ENCODE measurements around the gene TMEM165.
"Not testable (repeated sequence)": the region's sequence is repeated elsewhere in the genome, so short reads cannot be mapped to it uniquely, and the experiment has no call there.

The TMEM165 gene

DNA sequence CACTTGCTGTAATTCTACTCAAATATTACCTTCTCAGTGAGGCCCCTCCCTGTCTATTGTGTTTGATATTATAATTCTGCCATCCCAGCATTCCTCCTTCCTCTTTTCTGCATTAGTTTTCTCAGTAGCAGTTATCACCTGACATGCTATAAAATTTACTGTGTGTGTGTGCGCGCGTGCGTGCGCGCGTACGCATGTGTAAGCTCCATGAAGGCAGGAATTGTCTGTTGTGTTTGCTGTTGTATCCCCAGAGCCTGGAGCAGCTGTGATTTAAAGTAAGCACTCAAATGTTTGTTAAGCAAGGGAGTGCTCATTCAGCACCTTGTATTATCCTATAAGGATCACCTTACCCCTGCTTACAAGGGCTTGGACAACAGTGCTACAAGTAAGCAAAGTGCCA lies 41.1 kb upstream of the TMEM165 start:
- H3K9me3 ChIP-seq (ENCODE audit: control insufficient read depth, low read length) = no peaks in the 10 kb centered on the region
- H3K27me3 ChIP-seq (ENCODE audit: control insufficient read depth, insufficient read depth, low read length, poor library complexity, severe bottlenecking) = no peaks in the 10 kb centered on the region
- 85 to 90% methylated on average over 8 of the region's 8 CpGs for WGBS, 2 experiments
- H3K27ac ChIP-seq (ENCODE audit: insufficient read depth, low read depth, low read length, poor library complexity, severe bottlenecking) = no peak overlapping the region
- no peaks in the 10 kb centered on the region for H3K4me1 ChIP-seq (ENCODE audit: control insufficient read depth, insufficient read depth, low read length)
- H3K36me3 ChIP-seq (ENCODE audit: control insufficient read depth, insufficient read depth, low read length) = no peaks in the 10 kb centered on the region
- no peak overlapping the region for H3K4me3 ChIP-seq (ENCODE audit: insufficient read depth, low read depth, low read length)

DNA sequence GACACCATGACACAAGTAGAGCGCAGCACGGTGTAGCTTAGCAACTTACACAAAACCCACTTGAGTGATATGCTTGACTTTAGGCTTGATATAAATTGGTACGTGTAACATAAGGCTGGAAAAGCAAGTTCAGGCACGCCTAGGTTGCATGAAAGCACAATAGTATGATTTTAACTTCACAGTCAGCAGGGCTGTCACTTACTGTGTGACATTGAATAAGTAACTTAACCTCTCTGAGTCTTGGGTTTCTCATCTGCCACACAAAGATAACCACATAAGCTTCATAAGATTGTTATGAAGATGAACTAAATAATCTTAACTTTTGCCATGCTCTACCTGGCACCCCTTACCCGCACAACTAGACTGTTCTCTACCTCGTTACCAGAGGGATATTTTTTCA lies 40.2 kb upstream of the TMEM165 start:
- Histone ChIP-seq H3K27ac (ENCODE audit: insufficient read depth, low read depth, low read length, poor library complexity, severe bottlenecking) (no peak overlapping the region), H3K4me3 (ENCODE audit: insufficient read depth, low read depth, low read length) (no peak overlapping the region), H3K27me3 (ENCODE audit: control insufficient read depth, insufficient read depth, low read length, poor library complexity, severe bottlenecking) (no peaks in the 10 kb centered on the region), H3K4me1 (ENCODE audit: control insufficient read depth, insufficient read depth, low read length) (no peaks in the 10 kb centered on the region), H3K9me3 (ENCODE audit: control insufficient read depth, low read length) (no peaks in the 10 kb centered on the region), H3K36me3 (ENCODE audit: control insufficient read depth, insufficient read depth, low read length) (no peaks in the 10 kb centered on the region)
- 65 to 76% methylated on average over 4 to 5 of the region's 6 CpGs for WGBS, 2 experiments

- WGBS, 2 experiments = 96% methylated on average over 5 of the region's 5 CpGs
Measured at GRCh38 chr4:55356991-55357461, 38.7 kb upstream of the TMEM165 start.

GRCh38 chr4:55358246-55358645 lies 37.5 kb upstream of the TMEM165 start:
- no peak overlapping the region for H3K27ac ChIP-seq (ENCODE audit: insufficient read depth, low read depth, low read length, poor library complexity, severe bottlenecking)

More at GRCh38 chr4:55356991-55357461, 38.7 kb upstream of the TMEM165 start:
- H3K27ac ChIP-seq (ENCODE audit: insufficient read depth, low read depth, low read length, poor library complexity, severe bottlenecking) = no peak overlapping the region
- H3K4me3 ChIP-seq (ENCODE audit: insufficient read depth, low read depth, low read length) = no peak overlapping the region
- H3K9me3 ChIP-seq (ENCODE audit: control insufficient read depth, low read length) = no peaks in the 10 kb centered on the region
- H3K27me3 ChIP-seq (ENCODE audit: control insufficient read depth, insufficient read depth, low read length, poor library complexity, severe bottlenecking) = no peaks in the 10 kb centered on the region
- no peaks in the 10 kb centered on the region for H3K36me3 ChIP-seq (ENCODE audit: control insufficient read depth, insufficient read depth, low read length)
- no peaks in the 10 kb centered on the region for H3K4me1 ChIP-seq (ENCODE audit: control insufficient read depth, insufficient read depth, low read length)

GRCh38 chr4:55358668-55359067 lies 37.1 kb upstream of the TMEM165 start:
- H3K27ac ChIP-seq (ENCODE audit: insufficient read depth, low read depth, low read length, poor library complexity, severe bottlenecking) = no peak overlapping the region
- H3K27me3 ChIP-seq (ENCODE audit: control insufficient read depth, insufficient read depth, low read length, poor library complexity, severe bottlenecking) = no peaks in the 10 kb centered on the region
- no peaks in the 10 kb centered on the region for H3K9me3 ChIP-seq (ENCODE audit: control insufficient read depth, low read length)
- H3K4me1 ChIP-seq (ENCODE audit: control insufficient read depth, insufficient read depth, low read length) = no peaks in the 10 kb centered on the region
- H3K4me3 ChIP-seq (ENCODE audit: insufficient read depth, low read depth, low read length) = no peak overlapping the region
- H3K36me3 ChIP-seq (ENCODE audit: control insufficient read depth, insufficient read depth, low read length) = no peaks in the 10 kb centered on the region
- 93 to 98% methylated on average over 2 of the region's 2 CpGs for WGBS, 2 experiments

More at GRCh38 chr4:55358246-55358645, 37.5 kb upstream of the TMEM165 start:
- no peaks in the 10 kb centered on the region for H3K36me3 ChIP-seq (ENCODE audit: control insufficient read depth, insufficient read depth, low read length)
- 90 to 97% methylated on average over 2 of the region's 2 CpGs for WGBS, 2 experiments
- no peaks in the 10 kb centered on the region for H3K4me1 ChIP-seq (ENCODE audit: control insufficient read depth, insufficient read depth, low read length)
- H3K4me3 ChIP-seq (ENCODE audit: insufficient read depth, low read depth, low read length) = no peak overlapping the region
- H3K27me3 ChIP-seq (ENCODE audit: control insufficient read depth, insufficient read depth, low read length, poor library complexity, severe bottlenecking) = no peaks in the 10 kb centered on the region
- no peaks in the 10 kb centered on the region for H3K9me3 ChIP-seq (ENCODE audit: control insufficient read depth, low read length)

GRCh38 chr4:55359397-55359916 lies 36.3 kb upstream of the TMEM165 start:
- H3K4me1 ChIP-seq (ENCODE audit: control insufficient read depth, insufficient read depth, low read length) = no peaks in the 10 kb centered on the region
- H3K4me3 ChIP-seq (ENCODE audit: insufficient read depth, low read depth, low read length) = no peak overlapping the region
- no peaks in the 10 kb centered on the region for H3K27me3 ChIP-seq (ENCODE audit: control insufficient read depth, insufficient read depth, low read length, poor library complexity, severe bottlenecking)
- no peak overlapping the region for H3K27ac ChIP-seq (ENCODE audit: insufficient read depth, low read depth, low read length, poor library complexity, severe bottlenecking)
- 94% methylated on average over 8 of the region's 8 CpGs for whole genome bisulfite sequencing, 2 experiments
- H3K9me3 ChIP-seq (ENCODE audit: control insufficient read depth, low read length) = no peaks in the 10 kb centered on the region
- no peaks in the 10 kb centered on the region for H3K36me3 ChIP-seq (ENCODE audit: control insufficient read depth, insufficient read depth, low read length)

DNA sequence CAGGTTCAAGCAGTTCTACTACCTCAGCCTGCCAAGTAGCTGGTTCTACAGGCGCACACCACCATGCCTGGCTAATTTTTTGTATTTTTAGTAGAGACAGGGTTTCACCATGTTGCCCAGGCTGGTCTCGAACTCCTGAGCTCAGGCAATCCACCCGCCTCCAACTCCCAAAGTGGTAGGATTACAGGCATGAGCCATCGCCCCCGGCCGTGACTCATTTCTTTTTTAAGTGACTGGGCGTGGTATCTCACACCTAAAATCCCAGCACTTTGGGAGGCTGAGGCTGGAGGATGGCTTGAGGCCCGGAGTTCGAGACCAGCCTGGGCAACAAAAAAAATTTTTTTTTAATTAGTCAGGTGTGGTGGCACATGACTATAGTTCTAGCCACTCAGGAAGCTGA lies 32.8 kb upstream of the TMEM165 start:
- peaks cover 11% of the 10 kb centered on the region for H3K4me1 ChIP-seq (ENCODE audit: control insufficient read depth, insufficient read depth, low read length)
- H3K4me3 ChIP-seq (ENCODE audit: insufficient read depth, low read depth, low read length); H3K36me3 ChIP-seq (ENCODE audit: control insufficient read depth, insufficient read depth, low read length); H3K9me3 ChIP-seq (ENCODE audit: control insufficient read depth, low read length); H3K27ac ChIP-seq (ENCODE audit: insufficient read depth, low read depth, low read length, poor library complexity, severe bottlenecking); H3K27me3 ChIP-seq (ENCODE audit: control insufficient read depth, insufficient read depth, low read length, poor library complexity, severe bottlenecking): not testable (repeated sequence)
- WGBS, 2 experiments = 93 to 96% methylated on average over 9 of the region's 9 CpGs

- peaks cover 11% of the 10 kb centered on the region for H3K4me1 ChIP-seq (ENCODE audit: control insufficient read depth, insufficient read depth, low read length)
- no peaks in the 10 kb centered on the region for H3K27me3 ChIP-seq (ENCODE audit: control insufficient read depth, insufficient read depth, low read length, poor library complexity, severe bottlenecking)
- H3K9me3 ChIP-seq (ENCODE audit: control insufficient read depth, low read length) = no peaks in the 10 kb centered on the region
- no peak overlapping the region for H3K27ac ChIP-seq (ENCODE audit: insufficient read depth, low read depth, low read length, poor library complexity, severe bottlenecking)
- H3K36me3 ChIP-seq (ENCODE audit: control insufficient read depth, insufficient read depth, low read length) = no peaks in the 10 kb centered on the region
- WGBS, 2 experiments = 90 to 97% methylated on average over 9 of the region's 9 CpGs
- no peak overlapping the region for H3K4me3 ChIP-seq (ENCODE audit: insufficient read depth, low read depth, low read length)
Measured at GRCh38 chr4:55363691-55364351, 31.9 kb upstream of the TMEM165 start.

DNA sequence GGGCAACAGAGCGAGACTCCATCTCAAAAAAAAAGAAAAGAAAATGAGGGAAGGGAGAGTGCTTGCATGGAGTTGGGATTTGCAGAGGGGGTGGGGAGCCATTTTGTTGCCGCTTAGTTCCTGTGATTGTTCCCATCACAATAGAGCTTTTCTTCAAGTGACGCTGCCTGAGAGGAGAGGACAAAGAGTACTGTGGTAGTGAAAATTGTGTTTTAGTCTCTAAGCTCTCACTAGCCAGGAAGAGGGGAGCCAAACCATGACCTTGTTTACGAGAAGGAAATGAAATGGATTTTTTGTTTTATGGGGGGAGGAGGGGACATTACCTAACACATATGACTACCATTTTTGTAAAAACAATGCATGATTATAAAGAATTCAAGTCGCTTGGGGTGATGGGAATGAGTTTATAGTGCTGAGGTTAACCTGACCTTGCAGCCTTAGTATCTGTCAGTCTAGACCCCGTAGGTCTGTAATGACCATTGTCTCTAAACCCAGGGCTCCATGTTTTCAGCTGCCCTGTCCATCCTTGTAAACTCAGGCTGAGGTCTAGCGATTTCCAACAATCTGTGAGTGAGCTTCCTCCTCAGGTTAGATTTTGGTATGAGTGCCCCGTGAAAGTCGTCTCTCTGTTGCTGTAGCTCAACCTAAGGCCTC lies 30.9 kb upstream of the TMEM165 start:
- Histone ChIP-seq H3K27ac (ENCODE audit: insufficient read depth, low read depth, low read length, poor library complexity, severe bottlenecking) (no peak overlapping the region), H3K27me3 (ENCODE audit: control insufficient read depth, insufficient read depth, low read length, poor library complexity, severe bottlenecking) (no peaks in the 10 kb centered on the region), H3K9me3 (ENCODE audit: control insufficient read depth, low read length) (no peaks in the 10 kb centered on the region), H3K36me3 (ENCODE audit: control insufficient read depth, insufficient read depth, low read length) (no peaks in the 10 kb centered on the region), H3K4me1 (ENCODE audit: control insufficient read depth, insufficient read depth, low read length) (peaks cover 11% of the 10 kb centered on the region), H3K4me3 (ENCODE audit: insufficient read depth, low read depth, low read length) (no peak overlapping the region)
- WGBS, 2 experiments = 66 to 69% methylated on average over 8 to 9 of the region's 9 CpGs

DNA sequence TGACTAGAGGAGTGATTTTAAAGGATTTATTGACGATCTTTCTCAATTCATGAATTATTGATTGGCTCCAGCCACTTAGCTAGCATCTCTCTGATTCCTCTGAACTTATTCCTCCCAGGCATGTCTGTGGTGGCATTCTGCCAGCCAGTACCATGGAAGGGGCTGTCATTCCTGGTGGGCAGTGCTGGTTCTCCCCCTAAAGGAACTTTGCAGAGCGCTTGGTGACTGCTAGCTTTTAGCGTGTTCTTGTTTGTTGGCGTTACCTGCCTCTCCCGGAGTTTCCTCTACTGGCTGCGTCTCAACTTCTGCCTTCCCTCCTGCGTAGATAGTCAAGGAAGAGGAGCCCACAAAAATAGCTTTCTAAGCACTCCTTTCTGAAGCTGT lies 30.4 kb upstream of the TMEM165 start:
- no peak overlapping the region for H3K27ac ChIP-seq (ENCODE audit: insufficient read depth, low read depth, low read length, poor library complexity, severe bottlenecking)
- H3K4me3 ChIP-seq (ENCODE audit: insufficient read depth, low read depth, low read length) = no peak overlapping the region
- no peaks in the 10 kb centered on the region for H3K9me3 ChIP-seq (ENCODE audit: control insufficient read depth, low read length)
- 87 to 89% methylated on average over 7 of the region's 7 CpGs for WGBS, 2 experiments
- H3K27me3 ChIP-seq (ENCODE audit: control insufficient read depth, insufficient read depth, low read length, poor library complexity, severe bottlenecking) = no peaks in the 10 kb centered on the region
- H3K4me1 ChIP-seq (ENCODE audit: control insufficient read depth, insufficient read depth, low read length) = peaks cover 11% of the 10 kb centered on the region
- no peaks in the 10 kb centered on the region for H3K36me3 ChIP-seq (ENCODE audit: control insufficient read depth, insufficient read depth, low read length)
